G401.6 (cell line): ENCODE data around the gene SEMA3A.

Experiments used
- FAIRE-seq: peaks from 2 replicates; lab custom pipeline; 2012; peaks lifted over from hg19 to GRCh38; lab: Jason Lieb, UNC

SEMA3A gene

GRCh38 chr7:83921941-83922607 lies 272.5 kb downstream of the SEMA3A start:
- FAIRE-seq: no peak

GRCh38 chr7:83921271-83921940 lies 273.2 kb downstream of the SEMA3A start:
- no peak for FAIRE-seq

- FAIRE-seq: no peak
Measured at GRCh38 chr7:83918142-83918541, 276.4 kb downstream of the SEMA3A start.

- no peak for FAIRE-seq
Measured at GRCh38 chr7:83913174-83913573, 281.4 kb downstream of the SEMA3A start.

GRCh38 chr7:83908526-83908925 lies 286.1 kb downstream of the SEMA3A start:
- FAIRE-seq: no peak
